ENCODE data around the gene CPNE2.

DNA sequence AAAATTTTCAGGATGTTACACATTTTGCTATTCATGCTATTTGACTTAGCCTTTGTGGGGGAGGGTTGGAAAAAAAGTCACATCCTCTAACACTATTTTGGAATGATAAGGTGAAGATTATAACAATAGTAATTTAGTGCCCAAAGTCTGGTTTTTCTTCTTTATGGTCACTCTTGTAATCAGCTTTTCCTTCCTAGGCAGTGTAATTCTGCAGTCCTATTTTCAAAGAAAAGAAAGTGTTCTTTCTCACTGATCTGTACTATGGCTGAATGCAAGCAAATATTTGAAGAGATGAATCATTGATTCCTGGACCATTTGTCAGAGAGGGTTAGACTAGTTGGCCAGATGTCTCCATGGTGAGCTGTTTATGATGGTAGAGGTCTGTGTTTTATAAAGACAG lies 102.1 kb downstream of the CPNE2 start:
- TF ChIP-seq, protein P1, sequence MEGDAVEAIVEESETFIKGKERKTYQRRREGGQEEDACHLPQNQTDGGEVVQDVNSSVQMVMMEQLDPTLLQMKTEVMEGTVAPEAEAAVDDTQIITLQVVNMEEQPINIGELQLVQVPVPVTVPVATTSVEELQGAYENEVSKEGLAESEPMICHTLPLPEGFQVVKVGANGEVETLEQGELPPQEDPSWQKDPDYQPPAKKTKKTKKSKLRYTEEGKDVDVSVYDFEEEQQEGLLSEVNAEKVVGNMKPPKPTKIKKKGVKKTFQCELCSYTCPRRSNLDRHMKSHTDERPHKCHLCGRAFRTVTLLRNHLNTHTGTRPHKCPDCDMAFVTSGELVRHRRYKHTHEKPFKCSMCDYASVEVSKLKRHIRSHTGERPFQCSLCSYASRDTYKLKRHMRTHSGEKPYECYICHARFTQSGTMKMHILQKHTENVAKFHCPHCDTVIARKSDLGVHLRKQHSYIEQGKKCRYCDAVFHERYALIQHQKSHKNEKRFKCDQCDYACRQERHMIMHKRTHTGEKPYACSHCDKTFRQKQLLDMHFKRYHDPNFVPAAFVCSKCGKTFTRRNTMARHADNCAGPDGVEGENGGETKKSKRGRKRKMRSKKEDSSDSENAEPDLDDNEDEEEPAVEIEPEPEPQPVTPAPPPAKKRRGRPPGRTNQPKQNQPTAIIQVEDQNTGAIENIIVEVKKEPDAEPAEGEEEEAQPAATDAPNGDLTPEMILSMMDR (IDR thresholded peaks at IDR 0.05), result no peak
- no peak for TF ChIP-seq POLR2A (IDR thresholded peaks at IDR 0.05)

All from ovary (tissue), 3 donors.